Left ventricle myocardium inferior (tissue), 1 donor: ENCODE data around the gene ZFHX3. TPM values are rescaled to one million over a fixed set of nuclear protein-coding genes. Genes with fewer than 3 reads are reported as not detected.

Experiments
- DNase-seq: peaks from one replicate; pipeline ENCODE4 v3.0.0-alpha.2; 2020
- H3K27ac ChIP-seq: fragments of 200-600 bp; replicated peaks from 2 replicates; pipeline ENCODE4 v1.8.0; 2021
- H3K27me3 ChIP-seq: fragments of 200-600 bp; 2 replicates; pipeline ENCODE4 v1.8.0; 2021; ENCODE audit warnings: low read depth
- H3K36me3 ChIP-seq: fragments of 200-600 bp; 2 replicates; pipeline ENCODE4 v1.8.0; 2021
- H3K4me1 ChIP-seq: fragments of 200-600 bp; 2 replicates; pipeline ENCODE4 v1.8.0; 2021
- H3K4me3 ChIP-seq: fragments of 200-600 bp; 2 replicates; pipeline ENCODE4 v1.8.0; 2021; ENCODE audit warnings: mild to moderate bottlenecking, moderate library complexity
- H3K9me3 ChIP-seq: fragments of 200-600 bp; replicated peaks from 2 replicates; pipeline ENCODE4 v1.8.0; 2021
- intact Hi-C: fragments of 100-400 bp; cut with micrococcal nuclease; formaldehyde crosslinking; loops from one replicate; pipeline ENCODE4 v1.11.0; 2022
- total RNA-seq: library from RNA; stranded (reverse); fragmentation: NEBNext Ultra II Directional; extraction: Animal tissue kit (Norgen Biotek cat#: 25700); gene quantifications from one replicate; pipeline ENCODE4 v1.2.1, GENCODE V29; 2021
- TF ChIP-seq, protein P1 (sequence below): fragments of 200-600 bp; IDR thresholded peaks from 2 replicates; pipeline ENCODE4 v1.8.0; 2021; ENCODE audit warnings: antibody characterized with exemption, mild to moderate bottlenecking, borderline replicate concordance
- donor health status: DM: no; HTN: yes; CAD: no; lungs with severe emphysema.

Gene ZFHX3
- total RNA-seq, 1 donor from 2014 or later, result 9.6 TPM

DNA sequence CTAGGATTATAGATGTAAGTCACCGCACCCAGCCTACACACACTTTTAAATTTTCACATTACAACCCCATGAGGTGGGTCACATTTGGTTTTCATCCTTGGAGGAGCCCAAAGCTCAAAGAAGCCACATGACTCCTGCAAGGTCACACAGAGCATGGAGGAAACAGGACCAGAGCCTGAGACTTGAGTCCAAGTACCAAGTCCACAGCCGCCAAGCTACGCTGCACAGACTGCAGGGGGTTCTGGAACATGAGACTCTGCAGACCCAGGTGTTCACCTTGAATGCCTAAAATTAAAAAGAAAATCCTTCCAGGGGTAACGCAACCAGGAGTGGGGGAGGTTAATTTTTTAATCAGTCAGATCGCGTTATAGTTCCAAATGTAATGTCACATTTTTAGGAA is 150.2 kb downstream of the ZFHX3 start:
- no peaks in the 10 kb centered on the region for H3K27me3 ChIP-seq
- H3K4me3 ChIP-seq, result no peak overlapping the region
- H3K36me3 ChIP-seq, result no peaks in the 10 kb centered on the region
- no peak for DNase-seq
- TF ChIP-seq, protein P1, sequence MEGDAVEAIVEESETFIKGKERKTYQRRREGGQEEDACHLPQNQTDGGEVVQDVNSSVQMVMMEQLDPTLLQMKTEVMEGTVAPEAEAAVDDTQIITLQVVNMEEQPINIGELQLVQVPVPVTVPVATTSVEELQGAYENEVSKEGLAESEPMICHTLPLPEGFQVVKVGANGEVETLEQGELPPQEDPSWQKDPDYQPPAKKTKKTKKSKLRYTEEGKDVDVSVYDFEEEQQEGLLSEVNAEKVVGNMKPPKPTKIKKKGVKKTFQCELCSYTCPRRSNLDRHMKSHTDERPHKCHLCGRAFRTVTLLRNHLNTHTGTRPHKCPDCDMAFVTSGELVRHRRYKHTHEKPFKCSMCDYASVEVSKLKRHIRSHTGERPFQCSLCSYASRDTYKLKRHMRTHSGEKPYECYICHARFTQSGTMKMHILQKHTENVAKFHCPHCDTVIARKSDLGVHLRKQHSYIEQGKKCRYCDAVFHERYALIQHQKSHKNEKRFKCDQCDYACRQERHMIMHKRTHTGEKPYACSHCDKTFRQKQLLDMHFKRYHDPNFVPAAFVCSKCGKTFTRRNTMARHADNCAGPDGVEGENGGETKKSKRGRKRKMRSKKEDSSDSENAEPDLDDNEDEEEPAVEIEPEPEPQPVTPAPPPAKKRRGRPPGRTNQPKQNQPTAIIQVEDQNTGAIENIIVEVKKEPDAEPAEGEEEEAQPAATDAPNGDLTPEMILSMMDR, result no peak
- H3K4me1 ChIP-seq, result peaks cover 38% of the 10 kb centered on the region
- H3K9me3 ChIP-seq, result no peaks in the 10 kb centered on the region
- intact Hi-C loops, result no loop called here
- no peak overlapping the region for H3K27ac ChIP-seq

DNA sequence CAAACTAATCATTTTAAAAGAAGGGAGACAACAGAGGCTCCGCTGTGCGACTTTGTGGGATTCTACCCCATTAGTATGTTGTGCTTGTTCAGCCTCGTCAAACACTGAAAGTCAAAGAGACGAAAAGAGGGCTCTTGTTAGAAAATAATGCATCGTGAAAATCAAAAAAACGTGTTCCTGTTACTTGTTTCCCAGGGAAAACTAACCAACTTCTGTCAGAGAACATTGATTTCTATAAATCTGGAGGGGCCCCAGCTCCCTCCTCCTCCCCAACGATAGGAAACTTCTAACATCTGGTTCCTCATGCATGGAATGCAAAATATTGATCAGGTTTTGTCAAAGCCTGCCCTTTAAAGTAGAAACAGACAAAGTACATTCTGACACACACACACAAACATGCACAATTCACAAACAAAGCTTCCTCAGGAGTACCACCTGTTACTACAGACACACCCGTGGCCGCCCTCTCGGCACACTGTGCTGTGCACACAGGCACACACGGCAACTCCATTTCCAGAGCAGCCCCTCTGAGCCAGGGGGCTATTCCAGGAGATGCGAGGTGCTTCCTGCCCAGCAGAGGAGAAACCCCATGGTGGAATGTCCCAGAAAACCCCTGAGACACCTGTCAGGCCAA is 151.3 kb downstream of the ZFHX3 start:
- no peaks in the 10 kb centered on the region for H3K27me3 ChIP-seq
- no peak for DNase-seq
- H3K36me3 ChIP-seq, result no peaks in the 10 kb centered on the region
- H3K27ac ChIP-seq, result peak overlapping the region; percentile 69
- intact Hi-C loops, result no loop called here
- no peak overlapping the region for H3K4me3 ChIP-seq
- H3K9me3 ChIP-seq, result no peaks in the 10 kb centered on the region
- H3K4me1 ChIP-seq, result peaks cover 42% of the 10 kb centered on the region
- TF ChIP-seq, protein P1, result no peak

DNA sequence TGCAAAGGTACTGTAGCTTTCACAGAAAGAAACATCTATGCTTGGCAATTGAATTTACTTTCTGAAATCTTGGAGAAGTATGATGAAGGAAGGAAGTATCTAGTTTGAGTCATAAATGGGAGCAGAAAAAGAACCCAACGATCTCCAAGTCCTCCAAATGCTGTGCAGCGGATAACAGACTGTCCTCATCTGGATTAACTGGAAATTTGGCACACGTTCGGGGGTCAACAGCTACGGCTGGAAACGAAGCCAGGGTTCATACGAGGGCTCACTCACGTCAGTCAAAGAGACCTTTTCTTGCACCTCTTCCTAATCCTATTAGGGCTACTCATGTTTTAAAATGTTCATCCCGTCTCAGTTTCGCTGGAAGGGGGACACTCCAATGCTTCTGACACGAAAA is 152.0 kb downstream of the ZFHX3 start:
- no peaks in the 10 kb centered on the region for H3K9me3 ChIP-seq
- TF ChIP-seq, protein P1, result no peak
- intact Hi-C loops, result no loop called here
- H3K27me3 ChIP-seq, result no peaks in the 10 kb centered on the region
- no peak for DNase-seq
- no peaks in the 10 kb centered on the region for H3K36me3 ChIP-seq
- H3K27ac ChIP-seq, result peak overlapping the region; percentile 69
- H3K4me3 ChIP-seq, result no peak overlapping the region
- H3K4me1 ChIP-seq, result peaks cover 42% of the 10 kb centered on the region

DNA sequence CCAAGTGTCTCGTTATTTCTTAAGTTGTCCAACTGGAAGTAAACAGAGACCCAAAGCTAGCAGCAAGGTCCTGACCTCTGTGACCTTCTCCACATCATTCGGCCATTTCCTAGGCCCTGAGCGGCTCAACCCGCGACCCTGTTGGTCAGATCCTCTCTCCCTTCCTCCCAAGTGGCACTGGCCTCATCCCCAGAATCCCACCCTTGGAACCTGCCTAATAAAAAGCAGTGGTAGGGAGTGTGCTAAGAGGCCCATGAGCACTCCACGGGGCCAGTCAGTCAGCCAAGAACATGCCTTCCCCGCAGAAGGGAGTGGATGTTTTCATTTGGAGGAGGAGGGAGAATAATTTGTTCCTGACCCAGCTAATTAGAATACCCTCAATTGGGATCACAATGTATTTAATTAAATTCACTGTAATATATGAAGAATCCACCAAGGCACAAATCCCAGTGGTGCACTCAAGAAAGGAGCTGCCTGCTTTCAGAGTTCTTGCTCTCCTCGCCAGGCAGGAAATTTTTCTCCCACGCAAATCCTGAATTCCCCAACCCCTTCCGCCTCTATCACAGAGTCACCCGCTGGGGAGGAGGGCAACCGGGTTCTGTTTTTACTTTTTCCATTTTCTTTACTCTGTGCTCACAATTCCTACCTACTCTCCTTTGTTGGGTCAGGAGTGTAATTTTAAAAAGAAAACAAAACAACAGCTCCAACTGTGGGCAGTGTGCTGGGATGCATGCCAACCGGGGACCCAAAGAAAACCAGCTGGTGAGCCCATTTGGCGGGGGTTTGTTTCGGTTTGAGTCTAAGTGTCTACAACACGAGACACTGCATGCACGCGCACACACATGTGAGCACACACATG is 153.4 kb downstream of the ZFHX3 start:
- H3K9me3 ChIP-seq, result no peaks in the 10 kb centered on the region
- peaks cover 48% of the 10 kb centered on the region for H3K4me1 ChIP-seq
- intact Hi-C loops, result no loop called here
- no peak overlapping the region for H3K4me3 ChIP-seq
- no peaks in the 10 kb centered on the region for H3K27me3 ChIP-seq
- H3K36me3 ChIP-seq, result peaks cover 2% of the 10 kb centered on the region
- TF ChIP-seq, protein P1, result no peak
- DNase-seq, result no peak
- peak overlapping the region; percentile 69 for H3K27ac ChIP-seq

DNA sequence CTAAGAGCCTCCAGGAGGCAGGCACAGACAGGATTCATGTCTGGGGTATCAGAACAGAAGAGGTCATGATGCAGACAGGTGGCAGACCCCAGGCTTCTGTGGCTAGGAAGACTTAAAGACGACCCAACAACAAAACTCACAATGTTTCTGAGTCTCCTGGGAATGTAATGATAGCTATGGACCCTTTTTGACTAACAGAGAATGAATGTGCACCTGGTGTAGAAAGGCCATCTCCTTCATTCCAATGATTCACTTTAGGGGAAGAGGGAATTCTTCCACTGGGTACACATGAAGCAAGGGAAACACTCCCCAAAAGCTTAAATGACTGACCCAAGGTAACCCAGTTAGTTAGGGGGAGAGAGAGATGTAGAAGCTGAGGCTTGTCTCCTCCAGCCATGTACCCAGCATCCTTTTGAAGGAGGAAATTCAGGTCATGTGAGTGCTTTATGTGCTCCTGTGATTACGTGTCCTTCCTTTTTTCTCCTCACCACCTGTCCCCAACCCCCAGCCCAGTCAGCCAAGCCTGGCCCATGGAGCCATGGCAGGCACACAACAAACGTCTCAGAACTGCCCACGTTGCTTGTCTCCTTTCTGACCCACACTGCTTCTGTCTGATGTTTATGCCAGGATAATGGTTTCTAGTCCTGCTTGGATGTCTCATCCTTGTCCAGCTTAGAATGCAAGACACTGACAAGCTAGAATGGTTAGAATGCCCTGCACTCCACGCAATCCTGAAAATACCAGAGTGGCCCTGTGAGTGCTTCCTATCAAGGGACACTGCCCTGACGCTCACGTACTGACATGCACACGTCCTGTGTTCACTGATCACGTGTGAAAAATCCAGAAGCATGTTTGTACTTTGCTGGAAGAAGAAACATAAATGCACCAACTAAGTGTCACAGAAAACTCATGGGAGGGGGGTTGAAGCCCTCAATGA is 156.4 kb downstream of the ZFHX3 start:
- no peak for DNase-seq
- H3K36me3 ChIP-seq, result peaks cover 27% of the 10 kb centered on the region
- H3K27ac ChIP-seq, result no peak overlapping the region
- H3K4me3 ChIP-seq, result no peak overlapping the region
- H3K9me3 ChIP-seq, result no peaks in the 10 kb centered on the region
- intact Hi-C loops, result no loop called here
- no peaks in the 10 kb centered on the region for H3K27me3 ChIP-seq
- H3K4me1 ChIP-seq, result peaks cover 48% of the 10 kb centered on the region
- TF ChIP-seq, protein P1, result no peak
